GM23338 (cell line): ENCODE data around the gene SPRED2. TPM values are rescaled to one million over a fixed set of nuclear protein-coding genes. Genes with fewer than 3 reads are reported as not detected.

Experiments
- ATAC-seq: fragments of 200-7000 bp; cut with Tn5 transposase; 3 replicates; pipeline ENCODE4 v1.9.1; 2020
- DNase-seq: peaks from one replicate; pipeline ENCODE4 v3.0.0-alpha.2; 2015; ENCODE audit warnings: low spot score
- H2AFZ ChIP-seq: fragments of 200-600 bp; sonication (generic); 2 replicates; pipeline ENCODE4 v1.8.0; 2016; ENCODE audit warnings: antibody characterized with exemption, mild to moderate bottlenecking, moderate library complexity
- H3F3A ChIP-seq: fragments of 200-600 bp; sonication (generic); replicated peaks from 2 replicates; pipeline ENCODE4 v1.8.0; 2017; ENCODE audit warnings: antibody characterized with exemption, mixed run types, low read depth
- H3K27ac ChIP-seq: fragments of 200-600 bp; sonication (generic); 2 replicates; pipeline ENCODE4 v1.6.1; 2016; ENCODE audit warnings: low read depth
- H3K27me3 ChIP-seq: fragments of 200-600 bp; sonication (generic); 2 replicates; pipeline ENCODE4 v1.8.0; 2016; ENCODE audit warnings: mild to moderate bottlenecking, mixed run types, moderate library complexity; ENCODE audit not compliant: insufficient read depth
- H3K36me3 ChIP-seq: fragments of 200-600 bp; sonication (generic); 2 replicates; pipeline ENCODE4 v1.8.0; 2016; ENCODE audit warnings: mild to moderate bottlenecking; ENCODE audit not compliant: insufficient read depth
- H3K4me1 ChIP-seq: fragments of 200-600 bp; sonication (generic); 2 replicates; pipeline ENCODE4 v1.8.0; 2016; ENCODE audit warnings: mild to moderate bottlenecking, moderate library complexity; ENCODE audit not compliant: insufficient read depth
- H3K4me2 ChIP-seq: fragments of 200-600 bp; sonication (generic); 2 replicates; pipeline ENCODE4 v1.7.1; 2017; ENCODE audit warnings: mixed run types
- H3K4me3 ChIP-seq: fragments of 200-600 bp; sonication (generic); 2 replicates; pipeline ENCODE4 v1.6.1; 2016; ENCODE audit warnings: mixed run types
- H3K79me2 ChIP-seq: fragments of 200-600 bp; sonication (generic); replicated peaks from 2 replicates; pipeline ENCODE4 v1.8.0; 2017; ENCODE audit warnings: mild to moderate bottlenecking; ENCODE audit not compliant: insufficient read depth
- H3K9me2 ChIP-seq: fragments of 200-600 bp; sonication (generic); 2 replicates; pipeline ENCODE4 v1.8.0; 2017; ENCODE audit not compliant: insufficient read depth
- H4K20me1 ChIP-seq: fragments of 200-600 bp; sonication (generic); replicated peaks from 2 replicates; pipeline ENCODE4 v1.8.0; 2017; ENCODE audit warnings: mild to moderate bottlenecking; ENCODE audit not compliant: insufficient read depth
- H3K27ac Mint-ChIP-seq: 2 replicates; pipeline ENCODE4 v1.8.0; 2020; ENCODE audit warnings: inconsistent platforms, mild to moderate bottlenecking, moderate library complexity, mixed read lengths
- H3K27me3 Mint-ChIP-seq: 3 replicates; pipeline ENCODE4 v1.8.0; 2022; ENCODE audit warnings: low read depth, mild to moderate bottlenecking, moderate library complexity, mixed read lengths, inconsistent platforms; ENCODE audit not compliant: insufficient read depth, poor library complexity
- H3K36me3 Mint-ChIP-seq: 3 replicates; pipeline ENCODE4 v1.8.0; 2021; ENCODE audit warnings: low read depth, mild to moderate bottlenecking, inconsistent platforms, moderate library complexity, mixed read lengths
- H3K4me1 Mint-ChIP-seq: 3 replicates; pipeline ENCODE4 v1.8.0; 2020; ENCODE audit warnings: mild to moderate bottlenecking, inconsistent platforms, mixed read lengths
- H3K4me3 Mint-ChIP-seq: 3 replicates; pipeline ENCODE4 v1.8.0; 2021; ENCODE audit warnings: moderate library complexity, mild to moderate bottlenecking, inconsistent platforms, mixed read lengths
- H3K9me3 Mint-ChIP-seq: 3 replicates; pipeline ENCODE4 v1.8.0; 2020; ENCODE audit warnings: moderate library complexity, mild to moderate bottlenecking, inconsistent platforms, mixed read lengths
- CTCF ChIP-seq, 2 experiments: fragments of 200-600 bp in 1 of 2; sonication (generic) in 1 of 2; conservative IDR thresholded peaks; 2 replicates each; pipeline versions ENCODE4 v1.5.1 to v1.6.1; 2016 to 2017; ENCODE audit warnings: antibody characterized with exemption in 2 of 2, low read depth in 2 of 2, mild to moderate bottlenecking in 2 of 2, moderate library complexity in 1 of 2
- EZH2phosphoT487 ChIP-seq: fragments of 200-600 bp; sonication (generic); IDR thresholded peaks from one replicate; pipeline ENCODE4 v1.8.1; 2018; ENCODE audit warnings: antibody characterized with exemption; ENCODE audit not compliant: unreplicated experiment
- POLR2AphosphoS5 ChIP-seq: IDR thresholded peaks from 2 replicates; pipeline ENCODE4 v1.6.1; 2016; ENCODE audit warnings: antibody characterized with exemption, low read depth
- REST ChIP-seq: IDR thresholded peaks from one replicate; pipeline ENCODE4 v1.6.1; 2018; ENCODE audit warnings: antibody characterized with exemption; ENCODE audit not compliant: unreplicated experiment
- STAT1 ChIP-seq: IDR thresholded peaks from one replicate; pipeline ENCODE4 v1.6.1; 2016; ENCODE audit warnings: antibody characterized with exemption; ENCODE audit not compliant: unreplicated experiment
- ZNF114 ChIP-seq: fragments of 250-450 bp; sonication (Bioruptor Pico); IDR thresholded peaks from 2 replicates; pipeline ENCODE4 v1.5.0; 2020; ENCODE audit warnings: mild to moderate bottlenecking, moderate library complexity
- ZNF331 ChIP-seq: fragments of 250-450 bp; sonication (Bioruptor Pico); IDR thresholded peaks from 2 replicates; pipeline ENCODE4 v1.5.0; 2020; ENCODE audit warnings: low read depth, mild to moderate bottlenecking, moderate library complexity
- ZNF462 ChIP-seq: fragments of 250-450 bp; sonication (Bioruptor Pico); IDR thresholded peaks from 2 replicates; pipeline ENCODE4 v1.5.0; 2020; ENCODE audit warnings: mild to moderate bottlenecking, moderate library complexity
- polyA plus RNA-seq: library from polyadenylated mRNA; unstranded; fragments of >200 nt; fragmentation: Nextera tagmentation; extraction: Ambion mirVana; gene quantifications from 2 replicates; pipeline ENCODE4 v1.2.1, GENCODE V29; 2016
- total RNA-seq: library from RNA; depleted of rRNA; stranded (reverse); fragments of >200 nt; shearing (Covaris generic); gene quantifications from 2 replicates; pipeline ENCODE4 v1.2.3, GENCODE V29; 2014

The SPRED2 gene
- total and polyA plus RNA-seq, 2 experiments from 2014 or later = 8.7 to 13.0 TPM

- TF ChIP-seq REST (no peak), ZNF462 (no peak)
Observed at GRCh38 chr2:65277791-65278483, 154.5 kb downstream of the SPRED2 start (continued).

- no peak overlapping the region for H3K4me2 ChIP-seq
- peaks cover 29% of the 10 kb centered on the region for H4K20me1 ChIP-seq
- ATAC-seq (peak; percentile 12; the same call in 2 of the 3 replicates), DNase-seq (no peak)
- H3K27ac ChIP-seq = no peak overlapping the region
- no peaks in the 10 kb centered on the region; the same call in 1 of the 2 replicates for H3K36me3 ChIP-seq
- Mint-ChIP-seq H3K27me3 (peaks cover 94% of the 10 kb centered on the region), H3K27ac (no peak overlapping the region), H3K4me3 (no peak overlapping the region), H3K4me1 (peaks cover 12% of the 10 kb centered on the region; the same call in 2 of the 3 replicates), H3K36me3 (peaks cover 14% of the 10 kb centered on the region; the same call in 2 of the 3 replicates), H3K9me3 (no peaks in the 10 kb centered on the region)
- H3K4me3 ChIP-seq = no peak overlapping the region
- peaks cover under 1% of the 10 kb centered on the region; the same call in 1 of the 2 replicates for H3K4me1 ChIP-seq
- no peaks in the 10 kb centered on the region for H3K9me2 ChIP-seq
- H3K79me2 ChIP-seq = no peaks in the 10 kb centered on the region; the same call in 1 of the 2 replicates
- no peak overlapping the region for H2AFZ ChIP-seq
- peaks cover 100% of the 10 kb centered on the region for H3K27me3 ChIP-seq
- no peaks in the 10 kb centered on the region for H3F3A ChIP-seq
- no peak for TF ChIP-seq STAT1
- no peak for TF ChIP-seq ZNF331 (CRISPR knock-in tag)
- TF ChIP-seq POLR2AphosphoS5 = no peak
- TF ChIP-seq EZH2phosphoT487 = no peak
- no peak for TF ChIP-seq CTCF (conservative IDR thresholded peaks at IDR 0.05; ENCODE audit: low read depth in 2 of 2)
- no peak for TF ChIP-seq ZNF114
- TF ChIP-seq REST = no peak
Observed at GRCh38 chr2:65277118-65277517, 155.3 kb downstream of the SPRED2 start.
